HepG2 (cell line): ENCODE measurements around the gene NLRP6. TPM values are rescaled to one million over a fixed set of nuclear protein-coding genes. Genes with fewer than 3 reads are reported as not detected.

Experiments used
- IKZF4 ChIP-seq: sonication (generic); formaldehyde crosslinking; IDR thresholded peaks from 2 replicates; pipeline ENCODE4 v1.5.1; 2020; ENCODE audit warnings: borderline replicate concordance, mild to moderate bottlenecking, low read depth, missing genetic modification reagents; ENCODE audit errors: not compliant biosample characterization
- PHF8 ChIP-seq: sonication (generic); formaldehyde crosslinking; IDR thresholded peaks from 2 replicates; pipeline ENCODE4 v1.5.0; 2020; ENCODE audit warnings: missing genetic modification reagents
- POLR2G ChIP-seq: fragments of 200-400 bp; formaldehyde crosslinking; IDR thresholded peaks from 2 replicates; pipeline ENCODE4 v1.6.1; 2018; ENCODE audit warnings: mild to moderate bottlenecking, low read depth, low read length, moderate library complexity
- ZBTB10 ChIP-seq: sonication (generic); formaldehyde crosslinking; IDR thresholded peaks from 2 replicates; pipeline ENCODE4 v1.4.0; 2020; ENCODE audit warnings: missing genetic modification reagents, borderline replicate concordance
- ZSCAN5A ChIP-seq: sonication (generic); formaldehyde crosslinking; IDR thresholded peaks from 2 replicates; pipeline ENCODE4 v1.8.0; 2022; ENCODE audit warnings: mild to moderate bottlenecking, missing genetic modification reagents, borderline replicate concordance
- polyA plus RNA-seq, 8 experiments: library from polyadenylated mRNA; depleted of rRNA in 3 of 8; stranded (reverse) in 7 of 8; unstranded in 1 of 8; fragments of >200 nt; fragmentation: Illumina TruSeq in 4 of 8; extraction: Trizol in 4 of 8; gene quantifications; 2 replicates each; pipeline versions ENCODE4 v1.2.1 to v1.2.3, GENCODE V29; 2011 to 2016; ENCODE audit warnings: low read depth in 4 of 8, missing spikeins in 1 of 8, mixed read lengths in 1 of 8; ENCODE audit not compliant: insufficient read depth in 1 of 8
- total RNA-seq, 5 experiments: library from RNA; depleted of rRNA; stranded (reverse); fragments of >200 nt; fragmentation: Illumina TruSeq; extraction: Trizol; gene quantifications; 2 replicates each; pipeline ENCODE4 v1.2.3, GENCODE V29; 2016; ENCODE audit warnings: low read depth in 1 of 5
- TF ChIP-seq, protein P1 (sequence below): IDR thresholded peaks from 2 replicates; pipeline ENCODE4 v1.6.1; 2018; ENCODE audit warnings: missing genetic modification reagents, mild to moderate bottlenecking, missing compliant biosample characterization
- TF ChIP-seq, protein P2 (sequence below): sonication (generic); formaldehyde crosslinking; IDR thresholded peaks from 2 replicates; pipeline ENCODE4 v1.4.0; 2020; ENCODE audit warnings: low read depth, missing genetic modification reagents
- TF ChIP-seq, protein P3 (sequence below): IDR thresholded peaks from 2 replicates; pipeline ENCODE4 v1.6.1; 2016; ENCODE audit warnings: low read depth, missing genetic modification reagents, missing compliant biosample characterization
- TF ChIP-seq, protein P4 (sequence below): sonication (generic); formaldehyde crosslinking; conservative IDR thresholded peaks from 2 replicates; pipeline ENCODE4 v1.8.1; 2023; ENCODE audit warnings: missing genetic modification reagents

NLRP6 gene
- total and polyA plus RNA-seq, 2 of the 13 experiments (the other 11 are each of a cell fraction or from before 2014, with no cell fraction given): not detected

DNA sequence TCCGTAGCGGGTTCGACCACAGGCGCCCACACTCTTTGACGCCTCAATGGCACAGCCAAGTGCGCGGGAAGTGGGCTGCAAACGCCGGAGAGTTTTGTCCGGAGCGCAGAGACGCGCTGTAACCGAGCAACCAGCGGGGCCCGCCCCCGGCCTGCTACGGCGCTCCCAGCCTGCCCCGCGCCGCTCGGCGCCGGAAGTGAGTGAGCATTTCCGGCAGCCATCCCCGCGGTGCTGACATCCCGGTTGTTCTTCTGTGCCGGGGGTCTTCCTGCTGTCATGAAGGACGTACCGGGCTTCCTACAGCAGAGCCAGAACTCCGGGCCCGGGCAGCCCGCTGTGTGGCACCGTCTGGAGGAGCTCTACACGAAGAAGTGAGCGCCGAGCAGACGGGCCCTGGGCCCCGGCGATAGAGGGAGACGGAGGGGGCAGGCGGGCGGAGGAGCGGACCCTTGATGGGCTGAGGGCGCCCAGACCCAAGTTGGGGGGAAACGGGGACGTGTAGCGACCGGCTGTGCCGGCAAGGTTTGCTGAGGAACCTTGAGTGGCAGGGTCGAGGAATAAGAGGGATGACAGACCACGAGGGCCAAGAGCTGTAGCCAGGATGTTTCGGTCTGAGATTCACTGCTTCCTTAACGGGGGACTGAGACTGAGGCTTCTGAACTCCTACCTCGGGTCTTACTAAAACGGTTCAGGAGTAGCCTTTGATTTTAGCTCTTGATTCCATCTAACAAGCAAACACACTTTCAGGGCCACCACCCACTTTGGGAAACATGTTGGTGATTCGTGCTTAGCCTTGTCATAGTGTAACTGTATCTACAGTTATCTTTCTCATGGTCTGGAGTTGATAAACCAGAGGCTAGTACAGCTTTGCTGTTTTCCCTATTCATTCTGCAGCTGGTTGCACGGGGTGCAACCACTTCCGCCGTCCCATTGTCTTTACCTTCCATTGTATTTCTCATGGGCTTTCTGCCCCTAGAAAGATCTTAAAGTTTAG lies 41.1 kb upstream of the NLRP6 start, which contains the start of gene PSMD13 (continued):
- TF ChIP-seq ZBTB10 (CRISPR knock-in tag) (0 out of 2 replicates have a peak, but pooled peaks have one; percentile 53), ZSCAN5A (no peak), POLR2G (peak; percentile 81), PHF8 (CRISPR knock-in tag) (peak; percentile 83), IKZF4 (CRISPR knock-in tag) (no peak)
- TF ChIP-seq, protein P1, sequence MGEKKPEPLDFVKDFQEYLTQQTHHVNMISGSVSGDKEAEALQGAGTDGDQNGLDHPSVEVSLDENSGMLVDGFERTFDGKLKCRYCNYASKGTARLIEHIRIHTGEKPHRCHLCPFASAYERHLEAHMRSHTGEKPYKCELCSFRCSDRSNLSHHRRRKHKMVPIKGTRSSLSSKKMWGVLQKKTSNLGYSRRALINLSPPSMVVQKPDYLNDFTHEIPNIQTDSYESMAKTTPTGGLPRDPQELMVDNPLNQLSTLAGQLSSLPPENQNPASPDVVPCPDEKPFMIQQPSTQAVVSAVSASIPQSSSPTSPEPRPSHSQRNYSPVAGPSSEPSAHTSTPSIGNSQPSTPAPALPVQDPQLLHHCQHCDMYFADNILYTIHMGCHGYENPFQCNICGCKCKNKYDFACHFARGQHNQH (CRISPR knock-in tag): peak; percentile 73; the same call in 1 of the 2 replicates
- TF ChIP-seq, protein P2, sequence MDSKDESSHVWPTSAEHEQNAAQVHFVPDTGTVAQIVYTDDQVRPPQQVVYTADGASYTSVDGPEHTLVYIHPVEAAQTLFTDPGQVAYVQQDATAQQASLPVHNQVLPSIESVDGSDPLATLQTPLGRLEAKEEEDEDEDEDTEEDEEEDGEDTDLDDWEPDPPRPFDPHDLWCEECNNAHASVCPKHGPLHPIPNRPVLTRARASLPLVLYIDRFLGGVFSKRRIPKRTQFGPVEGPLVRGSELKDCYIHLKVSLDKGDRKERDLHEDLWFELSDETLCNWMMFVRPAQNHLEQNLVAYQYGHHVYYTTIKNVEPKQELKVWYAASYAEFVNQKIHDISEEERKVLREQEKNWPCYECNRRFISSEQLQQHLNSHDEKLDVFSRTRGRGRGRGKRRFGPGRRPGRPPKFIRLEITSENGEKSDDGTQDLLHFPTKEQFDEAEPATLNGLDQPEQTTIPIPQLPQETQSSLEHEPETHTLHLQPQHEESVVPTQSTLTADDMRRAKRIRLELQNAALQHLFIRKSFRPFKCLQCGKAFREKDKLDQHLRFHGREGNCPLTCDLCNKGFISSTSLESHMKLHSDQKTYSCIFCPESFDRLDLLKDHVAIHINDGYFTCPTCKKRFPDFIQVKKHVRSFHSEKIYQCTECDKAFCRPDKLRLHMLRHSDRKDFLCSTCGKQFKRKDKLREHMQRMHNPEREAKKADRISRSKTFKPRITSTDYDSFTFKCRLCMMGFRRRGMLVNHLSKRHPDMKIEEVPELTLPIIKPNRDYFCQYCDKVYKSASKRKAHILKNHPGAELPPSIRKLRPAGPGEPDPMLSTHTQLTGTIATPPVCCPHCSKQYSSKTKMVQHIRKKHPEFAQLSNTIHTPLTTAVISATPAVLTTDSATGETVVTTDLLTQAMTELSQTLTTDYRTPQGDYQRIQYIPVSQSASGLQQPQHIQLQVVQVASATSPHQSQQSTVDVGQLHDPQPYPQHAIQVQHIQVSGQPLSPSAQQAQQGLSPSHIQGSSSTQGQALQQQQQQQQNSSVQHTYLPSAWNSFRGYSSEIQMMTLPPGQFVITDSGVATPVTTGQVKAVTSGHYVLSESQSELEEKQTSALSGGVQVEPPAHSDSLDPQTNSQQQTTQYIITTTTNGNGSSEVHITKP (CRISPR knock-in tag): no peak
- TF ChIP-seq, protein P3, sequence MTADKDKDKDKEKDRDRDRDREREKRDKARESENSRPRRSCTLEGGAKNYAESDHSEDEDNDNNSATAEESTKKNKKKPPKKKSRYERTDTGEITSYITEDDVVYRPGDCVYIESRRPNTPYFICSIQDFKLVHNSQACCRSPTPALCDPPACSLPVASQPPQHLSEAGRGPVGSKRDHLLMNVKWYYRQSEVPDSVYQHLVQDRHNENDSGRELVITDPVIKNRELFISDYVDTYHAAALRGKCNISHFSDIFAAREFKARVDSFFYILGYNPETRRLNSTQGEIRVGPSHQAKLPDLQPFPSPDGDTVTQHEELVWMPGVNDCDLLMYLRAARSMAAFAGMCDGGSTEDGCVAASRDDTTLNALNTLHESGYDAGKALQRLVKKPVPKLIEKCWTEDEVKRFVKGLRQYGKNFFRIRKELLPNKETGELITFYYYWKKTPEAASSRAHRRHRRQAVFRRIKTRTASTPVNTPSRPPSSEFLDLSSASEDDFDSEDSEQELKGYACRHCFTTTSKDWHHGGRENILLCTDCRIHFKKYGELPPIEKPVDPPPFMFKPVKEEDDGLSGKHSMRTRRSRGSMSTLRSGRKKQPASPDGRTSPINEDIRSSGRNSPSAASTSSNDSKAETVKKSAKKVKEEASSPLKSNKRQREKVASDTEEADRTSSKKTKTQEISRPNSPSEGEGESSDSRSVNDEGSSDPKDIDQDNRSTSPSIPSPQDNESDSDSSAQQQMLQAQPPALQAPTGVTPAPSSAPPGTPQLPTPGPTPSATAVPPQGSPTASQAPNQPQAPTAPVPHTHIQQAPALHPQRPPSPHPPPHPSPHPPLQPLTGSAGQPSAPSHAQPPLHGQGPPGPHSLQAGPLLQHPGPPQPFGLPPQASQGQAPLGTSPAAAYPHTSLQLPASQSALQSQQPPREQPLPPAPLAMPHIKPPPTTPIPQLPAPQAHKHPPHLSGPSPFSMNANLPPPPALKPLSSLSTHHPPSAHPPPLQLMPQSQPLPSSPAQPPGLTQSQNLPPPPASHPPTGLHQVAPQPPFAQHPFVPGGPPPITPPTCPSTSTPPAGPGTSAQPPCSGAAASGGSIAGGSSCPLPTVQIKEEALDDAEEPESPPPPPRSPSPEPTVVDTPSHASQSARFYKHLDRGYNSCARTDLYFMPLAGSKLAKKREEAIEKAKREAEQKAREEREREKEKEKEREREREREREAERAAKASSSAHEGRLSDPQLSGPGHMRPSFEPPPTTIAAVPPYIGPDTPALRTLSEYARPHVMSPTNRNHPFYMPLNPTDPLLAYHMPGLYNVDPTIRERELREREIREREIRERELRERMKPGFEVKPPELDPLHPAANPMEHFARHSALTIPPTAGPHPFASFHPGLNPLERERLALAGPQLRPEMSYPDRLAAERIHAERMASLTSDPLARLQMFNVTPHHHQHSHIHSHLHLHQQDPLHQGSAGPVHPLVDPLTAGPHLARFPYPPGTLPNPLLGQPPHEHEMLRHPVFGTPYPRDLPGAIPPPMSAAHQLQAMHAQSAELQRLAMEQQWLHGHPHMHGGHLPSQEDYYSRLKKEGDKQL (CRISPR knock-in tag): no peak
- TF ChIP-seq, protein P4, sequence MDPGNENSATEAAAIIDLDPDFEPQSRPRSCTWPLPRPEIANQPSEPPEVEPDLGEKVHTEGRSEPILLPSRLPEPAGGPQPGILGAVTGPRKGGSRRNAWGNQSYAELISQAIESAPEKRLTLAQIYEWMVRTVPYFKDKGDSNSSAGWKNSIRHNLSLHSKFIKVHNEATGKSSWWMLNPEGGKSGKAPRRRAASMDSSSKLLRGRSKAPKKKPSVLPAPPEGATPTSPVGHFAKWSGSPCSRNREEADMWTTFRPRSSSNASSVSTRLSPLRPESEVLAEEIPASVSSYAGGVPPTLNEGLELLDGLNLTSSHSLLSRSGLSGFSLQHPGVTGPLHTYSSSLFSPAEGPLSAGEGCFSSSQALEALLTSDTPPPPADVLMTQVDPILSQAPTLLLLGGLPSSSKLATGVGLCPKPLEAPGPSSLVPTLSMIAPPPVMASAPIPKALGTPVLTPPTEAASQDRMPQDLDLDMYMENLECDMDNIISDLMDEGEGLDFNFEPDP (CRISPR knock-in tag): no peak
